A549 (cell line): Measurements from ENCODE around the gene DSCAM.

Experiments used
- BHLHE40 ChIP-seq: IDR thresholded peaks from 2 replicates; pipeline ENCODE4 v1.6.1; 2012; ENCODE audit warnings: low read depth, low read length, inconsistent platforms
- CHD4 ChIP-seq: fragments of 200-600 bp; sonication (generic); IDR thresholded peaks from 2 replicates; pipeline ENCODE4 v1.6.1; 2016; ENCODE audit warnings: antibody characterized with exemption, mild to moderate bottlenecking, borderline replicate concordance
- EP300 ChIP-seq, 2 experiments: fragments of >200 bp; sonication (Bioruptor Twin); formaldehyde crosslinking; IDR thresholded peaks; 2 replicates in 1 of 2; 3 replicates in 1 of 2; pipeline ENCODE4 v1.6.1; 2016 to 2017
- ESRRA ChIP-seq: fragments of 150-350 bp; IDR thresholded peaks from 2 replicates; pipeline ENCODE4 v1.6.1; 2014; ENCODE audit warnings: mild to moderate bottlenecking, low read length, borderline replicate concordance
- FOXS1 ChIP-seq: fragments of 250-450 bp; sonication (Bioruptor Pico); IDR thresholded peaks from 2 replicates; pipeline ENCODE4 v1.5.0; 2020; ENCODE audit warnings: mild to moderate bottlenecking, moderate library complexity
- KDM1A ChIP-seq: fragments of 200-600 bp; sonication (generic); IDR thresholded peaks from 2 replicates; pipeline ENCODE4 v1.6.1; 2016; ENCODE audit warnings: low read depth, mild to moderate bottlenecking
- MAFK ChIP-seq: fragments of 450-650 bp; IDR thresholded peaks from 2 replicates; pipeline ENCODE4 v1.6.1; 2014; ENCODE audit not compliant: partially characterized antibody
- MAZ ChIP-seq: fragments of 150-350 bp; IDR thresholded peaks from 2 replicates; pipeline ENCODE4 v1.6.1; 2014; ENCODE audit warnings: antibody characterized with exemption, low read depth, low read length, borderline replicate concordance
- RFX5 ChIP-seq: fragments of 450-650 bp; IDR thresholded peaks from 2 replicates; pipeline ENCODE4 v1.7.1; 2014; ENCODE audit warnings: antibody characterized with exemption, mild to moderate bottlenecking, moderate library complexity
- TF ChIP-seq, protein P1 (sequence below): fragments of 450-650 bp; IDR thresholded peaks from 2 replicates; pipeline ENCODE4 v1.6.1; 2014; ENCODE audit warnings: antibody characterized with exemption
- TF ChIP-seq, protein P2 (sequence below): fragments of >200 bp; sonication (Bioruptor Twin); formaldehyde crosslinking; IDR thresholded peaks from 3 replicates; pipeline ENCODE4 v1.5.1; 2016
- TF ChIP-seq, protein P3 (sequence below): fragments of 200-600 bp; sonication (generic); IDR thresholded peaks from 2 replicates; pipeline ENCODE4 v1.6.1; 2016; ENCODE audit warnings: antibody characterized with exemption, mild to moderate bottlenecking, moderate library complexity

DNA sequence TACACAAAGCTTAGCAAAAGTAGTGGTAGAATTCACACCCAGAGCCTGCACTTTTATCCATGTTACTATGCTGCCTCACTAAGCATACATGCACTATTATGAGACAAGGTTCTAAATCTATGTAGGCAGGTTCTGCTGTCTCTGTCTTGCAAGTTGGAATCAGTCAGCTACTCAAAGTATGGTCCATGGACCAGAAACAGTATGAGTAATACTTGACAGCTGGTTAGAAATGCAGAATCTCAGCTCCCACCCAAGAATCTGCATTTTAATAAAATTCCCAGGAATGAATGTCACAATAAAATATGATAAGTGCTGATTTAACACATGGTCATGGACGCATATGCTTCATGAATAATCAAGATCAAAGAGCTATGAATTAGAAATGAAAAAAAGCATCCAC, 50.5 kb downstream of the DSCAM start:
- TF ChIP-seq, protein P1, sequence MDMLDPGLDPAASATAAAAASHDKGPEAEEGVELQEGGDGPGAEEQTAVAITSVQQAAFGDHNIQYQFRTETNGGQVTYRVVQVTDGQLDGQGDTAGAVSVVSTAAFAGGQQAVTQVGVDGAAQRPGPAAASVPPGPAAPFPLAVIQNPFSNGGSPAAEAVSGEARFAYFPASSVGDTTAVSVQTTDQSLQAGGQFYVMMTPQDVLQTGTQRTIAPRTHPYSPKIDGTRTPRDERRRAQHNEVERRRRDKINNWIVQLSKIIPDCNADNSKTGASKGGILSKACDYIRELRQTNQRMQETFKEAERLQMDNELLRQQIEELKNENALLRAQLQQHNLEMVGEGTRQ = no peak
- TF ChIP-seq CHD4 (no peak), EP300 (IDR thresholded peaks at IDR 0.05) (no peak), MAFK (no peak), ESRRA (no peak), MAZ (no peak), RFX5 (no peak), FOXS1 (CRISPR knock-in tag) (no peak), BHLHE40 (no peak), KDM1A (no peak)
- TF ChIP-seq, protein P2, sequence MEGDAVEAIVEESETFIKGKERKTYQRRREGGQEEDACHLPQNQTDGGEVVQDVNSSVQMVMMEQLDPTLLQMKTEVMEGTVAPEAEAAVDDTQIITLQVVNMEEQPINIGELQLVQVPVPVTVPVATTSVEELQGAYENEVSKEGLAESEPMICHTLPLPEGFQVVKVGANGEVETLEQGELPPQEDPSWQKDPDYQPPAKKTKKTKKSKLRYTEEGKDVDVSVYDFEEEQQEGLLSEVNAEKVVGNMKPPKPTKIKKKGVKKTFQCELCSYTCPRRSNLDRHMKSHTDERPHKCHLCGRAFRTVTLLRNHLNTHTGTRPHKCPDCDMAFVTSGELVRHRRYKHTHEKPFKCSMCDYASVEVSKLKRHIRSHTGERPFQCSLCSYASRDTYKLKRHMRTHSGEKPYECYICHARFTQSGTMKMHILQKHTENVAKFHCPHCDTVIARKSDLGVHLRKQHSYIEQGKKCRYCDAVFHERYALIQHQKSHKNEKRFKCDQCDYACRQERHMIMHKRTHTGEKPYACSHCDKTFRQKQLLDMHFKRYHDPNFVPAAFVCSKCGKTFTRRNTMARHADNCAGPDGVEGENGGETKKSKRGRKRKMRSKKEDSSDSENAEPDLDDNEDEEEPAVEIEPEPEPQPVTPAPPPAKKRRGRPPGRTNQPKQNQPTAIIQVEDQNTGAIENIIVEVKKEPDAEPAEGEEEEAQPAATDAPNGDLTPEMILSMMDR = no peak
- TF ChIP-seq, protein P3, sequence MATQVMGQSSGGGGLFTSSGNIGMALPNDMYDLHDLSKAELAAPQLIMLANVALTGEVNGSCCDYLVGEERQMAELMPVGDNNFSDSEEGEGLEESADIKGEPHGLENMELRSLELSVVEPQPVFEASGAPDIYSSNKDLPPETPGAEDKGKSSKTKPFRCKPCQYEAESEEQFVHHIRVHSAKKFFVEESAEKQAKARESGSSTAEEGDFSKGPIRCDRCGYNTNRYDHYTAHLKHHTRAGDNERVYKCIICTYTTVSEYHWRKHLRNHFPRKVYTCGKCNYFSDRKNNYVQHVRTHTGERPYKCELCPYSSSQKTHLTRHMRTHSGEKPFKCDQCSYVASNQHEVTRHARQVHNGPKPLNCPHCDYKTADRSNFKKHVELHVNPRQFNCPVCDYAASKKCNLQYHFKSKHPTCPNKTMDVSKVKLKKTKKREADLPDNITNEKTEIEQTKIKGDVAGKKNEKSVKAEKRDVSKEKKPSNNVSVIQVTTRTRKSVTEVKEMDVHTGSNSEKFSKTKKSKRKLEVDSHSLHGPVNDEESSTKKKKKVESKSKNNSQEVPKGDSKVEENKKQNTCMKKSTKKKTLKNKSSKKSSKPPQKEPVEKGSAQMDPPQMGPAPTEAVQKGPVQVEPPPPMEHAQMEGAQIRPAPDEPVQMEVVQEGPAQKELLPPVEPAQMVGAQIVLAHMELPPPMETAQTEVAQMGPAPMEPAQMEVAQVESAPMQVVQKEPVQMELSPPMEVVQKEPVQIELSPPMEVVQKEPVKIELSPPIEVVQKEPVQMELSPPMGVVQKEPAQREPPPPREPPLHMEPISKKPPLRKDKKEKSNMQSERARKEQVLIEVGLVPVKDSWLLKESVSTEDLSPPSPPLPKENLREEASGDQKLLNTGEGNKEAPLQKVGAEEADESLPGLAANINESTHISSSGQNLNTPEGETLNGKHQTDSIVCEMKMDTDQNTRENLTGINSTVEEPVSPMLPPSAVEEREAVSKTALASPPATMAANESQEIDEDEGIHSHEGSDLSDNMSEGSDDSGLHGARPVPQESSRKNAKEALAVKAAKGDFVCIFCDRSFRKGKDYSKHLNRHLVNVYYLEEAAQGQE = no peak
